ENCODE results near the gene GRAP2. TPM values are rescaled to one million over a fixed set of nuclear protein-coding genes. Genes with fewer than 3 reads are reported as not detected.

GRAP2 gene
- total RNA-seq, 1 experiment from 2014 or later = 0.54 TPM

DNA sequence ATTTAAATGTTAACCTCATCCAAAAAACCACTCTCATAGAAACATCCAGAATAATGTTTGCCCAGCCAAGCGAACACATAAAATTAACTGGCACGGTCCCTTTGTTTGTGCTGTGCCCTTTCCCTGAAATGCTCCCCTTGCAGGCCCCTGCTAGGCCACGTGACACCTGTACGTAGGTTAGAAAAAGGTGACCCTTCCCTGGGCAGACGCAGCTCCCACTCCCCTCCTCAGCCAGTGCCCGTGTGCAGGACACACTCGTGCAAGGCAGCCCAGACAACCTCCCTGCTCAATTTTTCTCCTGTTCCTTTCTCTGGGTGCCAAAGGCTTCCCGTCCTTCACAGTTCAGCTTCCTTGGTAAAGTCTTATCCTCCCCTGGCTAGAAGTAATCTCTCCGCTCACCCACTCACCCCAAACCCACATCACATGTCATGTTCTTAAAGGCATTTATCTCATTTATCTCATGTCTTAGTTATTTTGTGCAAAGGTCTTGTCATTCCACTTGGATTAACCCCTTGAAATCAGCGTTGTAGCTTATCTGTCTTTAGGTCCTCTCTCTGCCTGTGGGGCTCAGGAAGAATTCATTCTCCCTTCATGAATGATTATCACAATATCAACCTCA, 114.6 kb downstream of the GRAP2 start:
- no peak overlapping the region for H3K27ac ChIP-seq (ENCODE audit: low read length)
- in situ Hi-C loops (cut with HindIII; ENCODE audit: low pct_unique_long_range_greater_than_20kb, low sequenced_read_pairs) = no loop called here

DNA sequence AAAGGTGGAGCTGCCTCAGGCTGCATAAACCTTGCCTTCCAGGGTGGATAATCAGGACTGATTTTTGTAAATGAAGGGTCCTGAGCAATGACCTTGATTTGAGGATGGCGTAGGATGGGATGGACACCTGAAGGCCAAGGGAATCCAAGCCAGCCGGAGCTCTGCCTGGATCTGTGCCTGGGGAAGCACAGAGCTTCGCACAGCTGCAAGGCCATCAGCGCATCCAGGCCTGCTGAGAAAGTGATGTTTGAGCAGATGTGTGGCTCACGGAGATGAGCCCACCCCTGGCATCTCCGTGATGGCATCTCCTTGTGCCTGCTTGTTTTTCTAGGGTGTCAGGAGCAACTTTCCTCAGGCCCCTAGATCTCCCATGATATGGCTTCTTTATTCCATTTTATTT, 117.2 kb downstream of the GRAP2 start:
- intact Hi-C loops (cut with micrococcal nuclease; ENCODE audit: unreplicated experiment) (no loop called here), in situ Hi-C loops (cut with HindIII; ENCODE audit: low pct_unique_long_range_greater_than_20kb, low sequenced_read_pairs) (no loop called here)
- CTCF ChIA-PET = interaction anchor here (0.6 kb wide), 1 partner anchor 524 kb away, joined by 3 read pairs; no protein-coding TSS in a partner anchor
- Histone ChIP-seq H3K4me1 (ENCODE audit: control insufficient read depth, insufficient read depth, low read length) (no peaks in the 10 kb centered on the region), H3K27me3 (ENCODE audit: control insufficient read depth, insufficient read depth, low read length) (peaks cover 2% of the 10 kb centered on the region; the same call in 1 of the 2 replicates), H3K4me3 (ENCODE audit: low read depth in 2 of 2, low read length in 2 of 2) (no peak overlapping the region), H3K27ac (ENCODE audit: low read length) (no peak overlapping the region), H3K36me3 (ENCODE audit: control insufficient read depth, insufficient read depth, low read length) (no peaks in the 10 kb centered on the region), H3K9me3 (ENCODE audit: control insufficient read depth, insufficient read depth, low read depth, low read length) (no peaks in the 10 kb centered on the region)
- BruUV-seq (replicated peaks) = no TSS peak
- no peak for DNase-seq (ENCODE audit: low read depth, low spot score)
- POLR2A ChIA-PET = no interaction called here
- no peak for ATAC-seq
- no peak for TF ChIP-seq POLR2AphosphoS5 (IDR thresholded peaks at IDR 0.05; ENCODE audit: low read depth, low read length)
- TF ChIP-seq TCF7L2 (IDR thresholded peaks at IDR 0.05; ENCODE audit: low read depth, low read length) = no peak
- no peak for TF ChIP-seq SIN3A (IDR thresholded peaks at IDR 0.05; ENCODE audit: borderline replicate concordance, insufficient read depth, low read depth, low read length)
- TF ChIP-seq, protein P1, sequence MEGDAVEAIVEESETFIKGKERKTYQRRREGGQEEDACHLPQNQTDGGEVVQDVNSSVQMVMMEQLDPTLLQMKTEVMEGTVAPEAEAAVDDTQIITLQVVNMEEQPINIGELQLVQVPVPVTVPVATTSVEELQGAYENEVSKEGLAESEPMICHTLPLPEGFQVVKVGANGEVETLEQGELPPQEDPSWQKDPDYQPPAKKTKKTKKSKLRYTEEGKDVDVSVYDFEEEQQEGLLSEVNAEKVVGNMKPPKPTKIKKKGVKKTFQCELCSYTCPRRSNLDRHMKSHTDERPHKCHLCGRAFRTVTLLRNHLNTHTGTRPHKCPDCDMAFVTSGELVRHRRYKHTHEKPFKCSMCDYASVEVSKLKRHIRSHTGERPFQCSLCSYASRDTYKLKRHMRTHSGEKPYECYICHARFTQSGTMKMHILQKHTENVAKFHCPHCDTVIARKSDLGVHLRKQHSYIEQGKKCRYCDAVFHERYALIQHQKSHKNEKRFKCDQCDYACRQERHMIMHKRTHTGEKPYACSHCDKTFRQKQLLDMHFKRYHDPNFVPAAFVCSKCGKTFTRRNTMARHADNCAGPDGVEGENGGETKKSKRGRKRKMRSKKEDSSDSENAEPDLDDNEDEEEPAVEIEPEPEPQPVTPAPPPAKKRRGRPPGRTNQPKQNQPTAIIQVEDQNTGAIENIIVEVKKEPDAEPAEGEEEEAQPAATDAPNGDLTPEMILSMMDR (IDR thresholded peaks at IDR 0.05) = no peak
- TF ChIP-seq, protein P2, sequence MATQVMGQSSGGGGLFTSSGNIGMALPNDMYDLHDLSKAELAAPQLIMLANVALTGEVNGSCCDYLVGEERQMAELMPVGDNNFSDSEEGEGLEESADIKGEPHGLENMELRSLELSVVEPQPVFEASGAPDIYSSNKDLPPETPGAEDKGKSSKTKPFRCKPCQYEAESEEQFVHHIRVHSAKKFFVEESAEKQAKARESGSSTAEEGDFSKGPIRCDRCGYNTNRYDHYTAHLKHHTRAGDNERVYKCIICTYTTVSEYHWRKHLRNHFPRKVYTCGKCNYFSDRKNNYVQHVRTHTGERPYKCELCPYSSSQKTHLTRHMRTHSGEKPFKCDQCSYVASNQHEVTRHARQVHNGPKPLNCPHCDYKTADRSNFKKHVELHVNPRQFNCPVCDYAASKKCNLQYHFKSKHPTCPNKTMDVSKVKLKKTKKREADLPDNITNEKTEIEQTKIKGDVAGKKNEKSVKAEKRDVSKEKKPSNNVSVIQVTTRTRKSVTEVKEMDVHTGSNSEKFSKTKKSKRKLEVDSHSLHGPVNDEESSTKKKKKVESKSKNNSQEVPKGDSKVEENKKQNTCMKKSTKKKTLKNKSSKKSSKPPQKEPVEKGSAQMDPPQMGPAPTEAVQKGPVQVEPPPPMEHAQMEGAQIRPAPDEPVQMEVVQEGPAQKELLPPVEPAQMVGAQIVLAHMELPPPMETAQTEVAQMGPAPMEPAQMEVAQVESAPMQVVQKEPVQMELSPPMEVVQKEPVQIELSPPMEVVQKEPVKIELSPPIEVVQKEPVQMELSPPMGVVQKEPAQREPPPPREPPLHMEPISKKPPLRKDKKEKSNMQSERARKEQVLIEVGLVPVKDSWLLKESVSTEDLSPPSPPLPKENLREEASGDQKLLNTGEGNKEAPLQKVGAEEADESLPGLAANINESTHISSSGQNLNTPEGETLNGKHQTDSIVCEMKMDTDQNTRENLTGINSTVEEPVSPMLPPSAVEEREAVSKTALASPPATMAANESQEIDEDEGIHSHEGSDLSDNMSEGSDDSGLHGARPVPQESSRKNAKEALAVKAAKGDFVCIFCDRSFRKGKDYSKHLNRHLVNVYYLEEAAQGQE (IDR thresholded peaks at IDR 0.05; ENCODE audit: insufficient read depth in 1 of 2, low read depth in 2 of 2, low read length in 1 of 2) = no peak

More for the DNA sequence above, 114.6 kb downstream of the GRAP2 start:
- TF ChIP-seq POLR2AphosphoS5 (IDR thresholded peaks at IDR 0.05; ENCODE audit: low read depth, low read length) (no peak), SIN3A (IDR thresholded peaks at IDR 0.05; ENCODE audit: borderline replicate concordance, insufficient read depth, low read depth, low read length) (no peak), TCF7L2 (IDR thresholded peaks at IDR 0.05; ENCODE audit: low read depth, low read length) (no peak)
- TF ChIP-seq, protein P2 (IDR thresholded peaks at IDR 0.05; ENCODE audit: insufficient read depth in 1 of 2, low read depth in 2 of 2, low read length in 1 of 2) = no peak
- TF ChIP-seq, protein P1 (IDR thresholded peaks at IDR 0.05) = no peak
- no peaks in the 10 kb centered on the region for H3K36me3 ChIP-seq (ENCODE audit: control insufficient read depth, insufficient read depth, low read length)
- no peaks in the 10 kb centered on the region for H3K9me3 ChIP-seq (ENCODE audit: control insufficient read depth, insufficient read depth, low read depth, low read length)
- CTCF ChIA-PET = no interaction called here
- H3K27me3 ChIP-seq (ENCODE audit: control insufficient read depth, insufficient read depth, low read length) = peaks cover 2% of the 10 kb centered on the region; the same call in 1 of the 2 replicates
- POLR2A ChIA-PET = no interaction called here
- ATAC-seq = no peak
- no peaks in the 10 kb centered on the region for H3K4me1 ChIP-seq (ENCODE audit: control insufficient read depth, insufficient read depth, low read length)
- intact Hi-C loops (cut with micrococcal nuclease; ENCODE audit: unreplicated experiment) = no loop called here
- DNase-seq (ENCODE audit: low read depth, low spot score) = no peak
- no peak overlapping the region for H3K4me3 ChIP-seq (ENCODE audit: low read depth in 2 of 2, low read length in 2 of 2)
- no TSS peak for BruUV-seq (replicated peaks)

All from Panc1 (cell line).